ENCODE results near the gene TYK2.

TYK2 gene

DNA sequence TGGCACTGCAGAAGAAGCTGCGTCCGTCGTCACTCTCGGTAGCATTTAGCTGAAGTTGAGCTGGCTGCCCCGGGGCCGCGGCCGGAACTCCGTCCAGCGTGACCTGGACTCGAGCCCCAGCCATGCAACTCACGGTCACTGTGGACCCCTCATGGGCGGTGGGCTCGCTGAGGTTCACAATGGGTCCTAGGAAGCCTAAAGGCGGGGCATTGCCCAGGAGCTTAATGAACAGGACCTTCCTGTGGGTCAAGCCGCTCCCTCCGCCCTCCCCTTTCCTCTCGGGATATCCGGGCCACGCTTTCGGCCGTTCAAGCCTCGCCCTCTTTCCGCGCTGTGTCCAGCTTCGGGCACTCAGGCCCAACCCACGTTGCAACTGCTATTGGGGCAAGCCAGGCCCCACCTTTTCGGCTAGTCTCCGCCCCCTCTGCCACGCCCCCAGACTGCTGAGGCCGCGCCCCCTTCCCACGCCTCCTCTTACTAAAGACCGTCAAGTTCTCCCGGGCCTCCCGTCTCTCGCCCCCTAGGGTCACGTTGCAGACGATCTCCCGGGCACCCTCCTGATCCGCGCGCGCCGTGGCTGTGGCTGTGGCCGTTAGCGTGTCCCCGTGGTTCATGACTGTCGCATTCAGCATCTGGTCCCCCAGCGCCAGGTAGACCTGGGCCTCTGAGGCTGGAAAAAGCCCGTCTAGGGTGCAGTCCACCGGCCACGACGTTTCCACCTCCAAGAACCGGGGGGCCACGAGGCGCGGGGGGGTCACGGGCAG lies 45.6 kb downstream of the TYK2 start:
- peak overlapping the region; percentile 69; the same call in 1 of the 2 replicates for H3K4me2 ChIP-seq (ENCODE audit: low read length)
- no peak overlapping the region for H2AFZ ChIP-seq (ENCODE audit: low read depth, low read length)
- H3K4me3 ChIP-seq (ENCODE audit: low read length): no peak overlapping the region
- no peak overlapping the region for H3K27ac ChIP-seq (ENCODE audit: low read length)
- H3K79me2 ChIP-seq (ENCODE audit: low read length): peaks cover 51% of the 10 kb centered on the region
- peaks cover 36% of the 10 kb centered on the region for H3K4me1 ChIP-seq (ENCODE audit: low read length)
- no peaks in the 10 kb centered on the region for H3K9me3 ChIP-seq (ENCODE audit: insufficient read depth, low read length)
- no peaks in the 10 kb centered on the region for H3K27me3 ChIP-seq (ENCODE audit: low read depth, low read length)
- H4K20me1 ChIP-seq (ENCODE audit: insufficient read depth, low read length): peaks cover 19% of the 10 kb centered on the region
- H3K9ac ChIP-seq (ENCODE audit: low read length): no peak overlapping the region
- TF ChIP-seq EZH2phosphoT487 (IDR thresholded peaks at IDR 0.05; ENCODE audit: low read depth): no peak
- TF ChIP-seq, protein P1, sequence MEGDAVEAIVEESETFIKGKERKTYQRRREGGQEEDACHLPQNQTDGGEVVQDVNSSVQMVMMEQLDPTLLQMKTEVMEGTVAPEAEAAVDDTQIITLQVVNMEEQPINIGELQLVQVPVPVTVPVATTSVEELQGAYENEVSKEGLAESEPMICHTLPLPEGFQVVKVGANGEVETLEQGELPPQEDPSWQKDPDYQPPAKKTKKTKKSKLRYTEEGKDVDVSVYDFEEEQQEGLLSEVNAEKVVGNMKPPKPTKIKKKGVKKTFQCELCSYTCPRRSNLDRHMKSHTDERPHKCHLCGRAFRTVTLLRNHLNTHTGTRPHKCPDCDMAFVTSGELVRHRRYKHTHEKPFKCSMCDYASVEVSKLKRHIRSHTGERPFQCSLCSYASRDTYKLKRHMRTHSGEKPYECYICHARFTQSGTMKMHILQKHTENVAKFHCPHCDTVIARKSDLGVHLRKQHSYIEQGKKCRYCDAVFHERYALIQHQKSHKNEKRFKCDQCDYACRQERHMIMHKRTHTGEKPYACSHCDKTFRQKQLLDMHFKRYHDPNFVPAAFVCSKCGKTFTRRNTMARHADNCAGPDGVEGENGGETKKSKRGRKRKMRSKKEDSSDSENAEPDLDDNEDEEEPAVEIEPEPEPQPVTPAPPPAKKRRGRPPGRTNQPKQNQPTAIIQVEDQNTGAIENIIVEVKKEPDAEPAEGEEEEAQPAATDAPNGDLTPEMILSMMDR (IDR thresholded peaks at IDR 0.05; ENCODE audit: low read depth, low read length): no peak
- H3K36me3 ChIP-seq (replicated peaks; ENCODE audit: low read depth, low read length): peaks cover 30% of the 10 kb centered on the region

DNA sequence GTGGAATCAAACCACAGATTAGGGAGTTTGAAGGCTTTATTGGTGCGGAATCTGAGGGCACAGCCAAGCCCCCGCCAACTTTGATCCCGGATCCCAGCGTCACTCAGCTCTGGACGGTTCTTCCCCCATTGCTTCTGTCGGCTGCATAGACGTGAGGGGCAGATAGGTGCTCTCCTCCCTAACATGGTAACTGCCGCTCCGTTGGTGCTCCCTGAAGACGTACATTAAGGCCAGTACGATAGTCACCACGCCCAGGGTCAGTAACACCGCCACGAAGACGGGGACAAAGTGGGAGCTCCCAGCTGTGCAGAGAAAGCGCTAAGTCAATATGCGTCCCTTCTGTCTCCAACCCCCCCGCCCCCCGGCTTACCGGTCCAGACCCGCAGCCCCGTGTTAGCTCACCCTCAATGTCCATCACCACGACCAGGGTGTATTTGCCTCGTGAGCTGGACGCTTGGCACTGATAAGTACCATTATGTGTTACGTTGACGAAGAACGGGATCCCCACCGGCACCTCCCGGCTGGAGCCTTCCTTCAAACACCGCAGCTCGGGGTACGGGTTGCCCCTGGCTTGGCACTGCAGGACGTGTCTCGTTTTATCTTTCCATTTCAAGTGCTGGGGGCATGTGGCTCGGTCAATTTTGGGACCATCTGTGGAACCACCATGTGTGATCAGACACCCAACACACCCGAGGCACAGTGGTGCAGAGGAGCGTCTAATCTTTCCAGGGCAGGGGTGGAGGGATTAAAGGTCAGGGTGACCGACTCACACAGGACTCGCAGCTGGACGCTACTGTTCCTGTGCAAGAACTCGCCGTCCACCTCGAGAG lies 46.4 kb downstream of the TYK2 start:
- peaks cover 19% of the 10 kb centered on the region for H4K20me1 ChIP-seq (ENCODE audit: insufficient read depth, low read length)
- peak overlapping the region; percentile 69 for H3K4me2 ChIP-seq (ENCODE audit: low read length)
- no peak overlapping the region for H2AFZ ChIP-seq (ENCODE audit: low read depth, low read length)
- H3K4me1 ChIP-seq (ENCODE audit: low read length): peaks cover 31% of the 10 kb centered on the region
- H3K36me3 ChIP-seq (replicated peaks; ENCODE audit: low read depth, low read length): peaks cover 38% of the 10 kb centered on the region
- H3K9me3 ChIP-seq (ENCODE audit: insufficient read depth, low read length): no peaks in the 10 kb centered on the region
- H3K9ac ChIP-seq (ENCODE audit: low read length): peak overlapping the region; percentile 46
- peak overlapping the region; percentile 93 for H3K4me3 ChIP-seq (ENCODE audit: low read length)
- no peaks in the 10 kb centered on the region for H3K27me3 ChIP-seq (ENCODE audit: low read depth, low read length)
- peak overlapping the region; percentile 22 for H3K27ac ChIP-seq (ENCODE audit: low read length)
- H3K79me2 ChIP-seq (ENCODE audit: low read length): peaks cover 56% of the 10 kb centered on the region
- no peak for TF ChIP-seq EZH2phosphoT487 (IDR thresholded peaks at IDR 0.05; ENCODE audit: low read depth)
- TF ChIP-seq, protein P1 (IDR thresholded peaks at IDR 0.05; ENCODE audit: low read depth, low read length): no peak

DNA sequence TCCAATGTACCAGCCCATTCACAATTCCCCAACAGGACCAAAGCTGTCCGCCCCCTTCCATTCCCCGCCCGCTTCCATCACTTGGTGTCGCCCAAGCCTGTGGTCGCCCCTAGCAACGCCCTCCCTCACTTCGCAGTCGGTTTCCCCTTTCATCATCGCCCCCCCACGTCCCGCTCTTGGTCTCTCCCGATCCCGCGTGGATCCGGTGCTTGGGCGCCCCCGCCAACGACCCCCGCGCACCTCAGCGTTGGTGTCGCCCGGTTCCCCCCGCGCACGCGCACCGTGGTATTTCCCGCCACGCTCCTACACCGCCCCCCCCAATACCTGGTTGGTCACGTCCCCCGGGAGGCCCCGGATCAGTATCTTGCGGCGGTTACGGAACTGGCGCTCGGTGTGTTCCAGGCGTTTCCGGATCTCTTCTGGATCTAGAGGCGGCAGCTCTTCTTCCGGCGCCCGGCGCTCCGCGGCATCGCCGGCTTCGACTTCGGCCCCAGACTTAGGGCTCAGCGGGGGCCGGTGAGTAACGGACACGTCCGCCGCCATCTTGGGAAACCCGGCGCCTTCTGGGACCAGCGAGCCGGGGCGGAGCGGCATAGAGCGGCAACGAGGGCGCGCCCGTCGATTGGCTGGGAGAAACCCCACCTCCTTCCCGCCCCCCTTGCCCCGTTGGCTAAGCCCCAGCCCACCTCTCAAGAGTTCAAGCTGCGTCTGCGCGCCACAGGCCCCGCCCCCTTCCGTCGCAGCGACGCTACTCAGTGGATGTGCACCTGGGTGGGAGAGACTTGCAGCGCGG lies 47.2 kb downstream of the TYK2 start, which contains the start of gene RAVER1:
RAVER1 (minus strand) TSS at position 565 of the 793 bp plus-strand sequence; CDS start at position 543, 22 bp downstream.
- H3K4me3 ChIP-seq (ENCODE audit: low read length): peak within 1 kb of the TSS; percentile 93
- peak within 1 kb of the TSS; percentile 83 for H3K27ac ChIP-seq (ENCODE audit: low read length)
- TF ChIP-seq EZH2phosphoT487 (IDR thresholded peaks at IDR 0.05; ENCODE audit: low read depth): no peak
- TF ChIP-seq, protein P1 (IDR thresholded peaks at IDR 0.05; ENCODE audit: low read depth, low read length): no peak
- H2AFZ ChIP-seq (ENCODE audit: low read depth, low read length): peak within 1 kb of the TSS; percentile 44; the same call in 1 of the 2 replicates
- peaks cover 19% of the 10 kb centered on the region for H4K20me1 ChIP-seq (ENCODE audit: insufficient read depth, low read length)
- H3K79me2 ChIP-seq (ENCODE audit: low read length): peaks cover 57% of the 10 kb centered on the region
- peak within 1 kb of the TSS; percentile 87 for H3K9ac ChIP-seq (ENCODE audit: low read length)
- peaks cover 46% of the 10 kb centered on the region for H3K36me3 ChIP-seq (replicated peaks; ENCODE audit: low read depth, low read length)
- peak within 1 kb of the TSS; percentile 99 for H3K4me2 ChIP-seq (ENCODE audit: low read length)
- no peaks in the 10 kb centered on the region for H3K27me3 ChIP-seq (ENCODE audit: low read depth, low read length)
- no peaks in the 10 kb centered on the region for H3K9me3 ChIP-seq (ENCODE audit: insufficient read depth, low read length)
- peaks cover 23% of the 10 kb centered on the region for H3K4me1 ChIP-seq (ENCODE audit: low read length)
